ENCODE data around the gene CTTNBP2NL.

The CTTNBP2NL gene

GRCh38 chr1:112509005-112509659, 113.1 kb downstream of the CTTNBP2NL start:
- DNase-seq = no peak

GRCh38 chr1:112509660-112510178, 113.7 kb downstream of the CTTNBP2NL start:
- no peak for DNase-seq

- no peak for DNase-seq
These were observed 114.3 kb downstream of the CTTNBP2NL start for GRCh38 chr1:112510340-112510739.

All from DMS153 (cell line).